Measurements from ENCODE around the gene ARHGAP9. TPM values are rescaled to one million over a fixed set of nuclear protein-coding genes. Genes with fewer than 3 reads are reported as not detected.

Gene ARHGAP9
- total RNA-seq, 6 donors from 2014 or later: 29.2 to 131 (median 43.7) TPM

- TF ChIP-seq POLR2A (IDR thresholded peaks at IDR 0.05): peak in 1 of 4 donors; percentile 10
- TF ChIP-seq POLR2AphosphoS5 (IDR thresholded peaks at IDR 0.05): peak in 1 of 2 donors; percentile 24
- peak; percentile 89 to 96 (median 92) for TF ChIP-seq CTCF (IDR thresholded peaks at IDR 0.05)
- no peak for TF ChIP-seq EP300 (IDR thresholded peaks at IDR 0.05)
- peaks cover 33 to 45% (median 35%) of the 10 kb centered on the region in 4 donors for H3K4me1 ChIP-seq
- ATAC-seq (ENCODE audit: low FRiP score in 2 of 2): peak; percentile 80 to 92
- 0 to 1% methylated on average over 5 to 28 of the region's 28 CpGs for WGBS, 2 donors
- H3K9me3 ChIP-seq: no peaks in the 10 kb centered on the region
- peaks cover 0 to 9% (median 4%) of the 10 kb centered on the region in 4 donors for H3K27me3 ChIP-seq
- DNase-seq: peak; percentile 90 to 93
- peak overlapping the region; percentile 54 to 79 (median 71) for H3K4me3 ChIP-seq
- peak overlapping the region; percentile 53 to 86 (median 70) for H3K27ac ChIP-seq
- H3K36me3 ChIP-seq: no peaks in the 10 kb centered on the region
Measured at GRCh38 chr12:57462251-57462911, 17.3 kb downstream of the ARHGAP9 start.

GRCh38 chr12:57461917-57462250 lies 17.8 kb downstream of the ARHGAP9 start:
- DNase-seq (no peak), ATAC-seq (ENCODE audit: low FRiP score in 2 of 2) (peak in 1 of 2 donors; percentile 4)
- H3K9me3 ChIP-seq: no peaks in the 10 kb centered on the region
- 0 to 2% methylated on average over 6 to 9 of the region's 9 CpGs for WGBS, 2 donors
- H3K4me1 ChIP-seq: peaks cover 33 to 45% (median 35%) of the 10 kb centered on the region in 4 donors
- H3K27ac ChIP-seq: peak overlapping the region; percentile 53 to 86 (median 70)
- TF ChIP-seq POLR2A (IDR thresholded peaks at IDR 0.05): no peak
- no peak for TF ChIP-seq EP300 (IDR thresholded peaks at IDR 0.05)
- TF ChIP-seq CTCF (IDR thresholded peaks at IDR 0.05): no peak
- no peak for TF ChIP-seq POLR2AphosphoS5 (IDR thresholded peaks at IDR 0.05)
- peaks cover 0 to 9% (median 4%) of the 10 kb centered on the region in 4 donors for H3K27me3 ChIP-seq
- H3K36me3 ChIP-seq: no peaks in the 10 kb centered on the region
- H3K4me3 ChIP-seq: peak overlapping the region; percentile 54 to 79 (median 71)

GRCh38 chr12:57461276-57461916 lies 18.3 kb downstream of the ARHGAP9 start:
- DNase-seq (peak; percentile 71 to 90), ATAC-seq (ENCODE audit: low FRiP score in 2 of 2) (peak; percentile 19 to 63)
- Histone ChIP-seq H3K27ac (peak overlapping the region in 2 of 4 donors; percentile 68 to 86), H3K27me3 (peaks cover 0 to 9% (median 4%) of the 10 kb centered on the region in 4 donors), H3K4me3 (peak overlapping the region; percentile 54 to 79 (median 71)), H3K4me1 (peaks cover 33 to 45% (median 35%) of the 10 kb centered on the region in 4 donors), H3K9me3 (no peaks in the 10 kb centered on the region), H3K36me3 (no peaks in the 10 kb centered on the region)
- TF ChIP-seq CTCF (IDR thresholded peaks at IDR 0.05) (no peak), POLR2AphosphoS5 (IDR thresholded peaks at IDR 0.05) (no peak), EP300 (IDR thresholded peaks at IDR 0.05) (no peak), POLR2A (IDR thresholded peaks at IDR 0.05) (no peak)
- 1% methylated on average over 14 to 22 of the region's 32 CpGs for WGBS, 2 donors

- ATAC-seq (ENCODE audit: low FRiP score in 2 of 2) (no peak), DNase-seq (peak in 1 of 2 donors; percentile 77)
- H3K36me3 ChIP-seq: no peaks in the 10 kb centered on the region
- peak overlapping the region in 2 of 4 donors; percentile 68 to 86 for H3K27ac ChIP-seq
- peaks cover 0 to 9% (median 4%) of the 10 kb centered on the region in 4 donors for H3K27me3 ChIP-seq
- H3K4me3 ChIP-seq: peak overlapping the region in 3 of 4 donors; percentile 65 to 79 (median 77)
- no peaks in the 10 kb centered on the region for H3K9me3 ChIP-seq
- TF ChIP-seq POLR2A (IDR thresholded peaks at IDR 0.05): no peak
- no peak for TF ChIP-seq POLR2AphosphoS5 (IDR thresholded peaks at IDR 0.05)
- TF ChIP-seq CTCF (IDR thresholded peaks at IDR 0.05): no peak
- TF ChIP-seq EP300 (IDR thresholded peaks at IDR 0.05): no peak
- H3K4me1 ChIP-seq: peaks cover 33 to 45% (median 38%) of the 10 kb centered on the region in 4 donors
- WGBS, 2 donors: 3 to 6% methylated on average over 10 to 18 of the region's 19 CpGs
Measured at GRCh38 chr12:57460841-57461275, 18.8 kb downstream of the ARHGAP9 start.
